SK-N-DZ (cell line): Measurements from ENCODE around the gene CFAP298.

Experiments used
- DNase-seq: peaks from one replicate; pipeline ENCODE4 v3.0.0-alpha.2; 2015; ENCODE audit warnings: low spot score

The CFAP298 gene

DNA sequence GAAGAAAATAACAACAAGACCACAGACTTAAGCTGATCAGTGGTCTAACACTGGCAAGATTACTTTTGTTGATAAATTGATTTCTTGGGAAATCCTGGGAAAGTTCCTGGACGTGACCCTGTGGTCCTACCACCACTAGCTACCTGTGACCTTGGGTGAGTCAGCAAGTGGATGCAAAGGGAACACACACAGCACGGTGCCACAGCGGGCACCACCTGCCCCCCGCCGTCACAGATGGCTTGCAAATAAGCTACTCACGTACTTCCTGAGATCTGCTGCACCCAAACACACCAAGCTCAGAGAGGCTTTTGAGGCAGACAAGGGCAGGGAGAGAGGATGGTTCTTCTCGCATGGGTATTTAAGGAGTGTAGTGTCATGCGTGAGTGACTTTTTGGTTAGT, 12.7 kb downstream of the CFAP298 start:
- DNase-seq, result no peak

- DNase-seq, result no peak
Observed at GRCh38 chr21:32599091-32599490, 13.1 kb downstream of the CFAP298 start.

GRCh38 chr21:32597205-32597604, 15.0 kb downstream of the CFAP298 start:
- DNase-seq, result no peak

GRCh38 chr21:32595431-32595830, 16.7 kb downstream of the CFAP298 start:
- DNase-seq, result no peak

DNA sequence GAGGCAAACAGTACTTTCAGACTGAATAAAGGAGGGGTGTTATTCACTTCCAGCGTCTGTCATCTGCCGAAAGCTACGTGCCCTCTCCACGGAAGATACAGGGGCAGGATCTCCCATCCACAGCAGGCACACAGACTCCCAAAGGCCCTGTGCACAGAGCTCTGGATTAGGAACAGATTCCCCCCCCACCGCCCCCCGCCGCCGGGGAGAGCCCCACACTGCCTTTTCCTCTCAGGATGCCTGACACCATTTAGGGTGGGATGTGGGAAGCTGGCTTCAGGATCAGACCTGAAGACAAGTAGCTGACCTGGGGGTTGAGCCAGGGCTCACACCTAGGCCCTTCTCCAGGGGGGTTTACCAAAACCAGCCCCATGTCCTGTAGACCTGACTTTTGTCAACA, 18.5 kb downstream of the CFAP298 start:
- no peak for DNase-seq

DNA sequence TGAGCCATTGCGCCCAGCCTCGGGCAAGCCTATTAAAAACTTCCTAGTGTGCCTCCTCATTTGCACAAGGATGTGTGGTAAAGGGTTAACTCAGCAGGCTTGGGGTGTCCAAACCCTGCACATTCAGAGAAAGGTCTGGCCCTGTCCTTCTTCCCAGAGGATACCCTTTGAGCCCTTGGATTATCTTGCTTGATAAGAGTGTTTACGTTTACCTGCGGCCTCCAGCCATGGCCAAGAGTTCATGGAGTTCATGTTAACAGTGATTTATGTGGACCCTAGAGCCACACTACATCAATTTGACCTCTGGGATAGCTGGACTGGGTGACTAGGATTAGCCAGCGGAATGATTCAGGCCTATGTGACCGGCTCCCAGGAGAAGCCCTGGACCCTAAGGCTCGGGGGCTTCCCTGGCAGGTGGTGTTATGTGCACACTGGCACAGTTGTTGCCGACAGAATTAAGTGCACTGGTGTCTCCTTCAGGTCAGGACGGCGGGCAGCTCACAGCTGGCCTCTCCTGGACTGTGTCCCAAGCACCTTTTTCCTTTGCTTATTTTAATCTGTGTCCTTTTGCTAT, 19.2 kb downstream of the CFAP298 start:
- no peak for DNase-seq

DNA sequence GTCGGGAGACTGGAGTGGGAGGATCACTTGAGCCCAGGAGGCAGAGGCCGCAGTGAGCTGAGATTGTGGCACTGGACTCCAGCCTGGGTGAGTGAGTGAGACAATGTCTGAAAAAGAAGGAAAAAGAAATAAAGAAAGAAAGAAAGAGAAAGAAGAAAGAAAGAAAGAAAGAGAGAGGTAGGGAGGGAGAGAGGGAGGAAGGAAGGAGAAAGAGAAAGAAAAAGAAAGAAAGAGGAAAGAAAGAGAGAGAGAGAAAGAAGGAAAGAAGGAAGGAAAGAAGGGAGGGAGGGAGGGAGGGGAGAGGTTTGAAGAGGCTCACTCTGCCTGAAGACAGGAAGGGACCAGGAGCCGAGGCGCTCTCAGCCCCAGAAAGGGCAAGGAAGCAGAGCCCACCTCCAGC, 22.0 kb downstream of the CFAP298 start:
- DNase-seq, result no peak

- no peak for DNase-seq
Observed at GRCh38 chr21:32587651-32588050, 24.5 kb downstream of the CFAP298 start.

DNA sequence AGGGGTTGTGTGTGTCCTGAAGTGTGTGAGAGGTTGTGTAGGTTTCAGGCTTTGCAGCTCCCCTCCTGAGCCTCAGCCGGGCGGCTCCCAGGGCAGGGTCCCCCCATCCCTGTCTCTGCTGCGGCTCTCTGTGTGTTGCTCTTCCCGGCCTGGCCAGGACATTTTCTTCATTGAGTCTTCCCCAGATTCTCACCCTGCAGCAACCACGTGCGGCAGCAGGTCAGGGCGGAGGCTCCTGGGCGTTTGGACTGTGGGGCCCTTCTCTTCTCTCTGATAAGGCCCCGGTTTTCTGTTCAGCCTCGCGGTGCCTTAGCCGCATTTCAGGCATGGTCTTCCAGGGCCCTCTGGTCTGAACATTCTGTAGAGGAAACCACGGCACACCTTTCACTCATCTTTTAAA, 25.1 kb downstream of the CFAP298 start:
- DNase-seq, result no peak

DNA sequence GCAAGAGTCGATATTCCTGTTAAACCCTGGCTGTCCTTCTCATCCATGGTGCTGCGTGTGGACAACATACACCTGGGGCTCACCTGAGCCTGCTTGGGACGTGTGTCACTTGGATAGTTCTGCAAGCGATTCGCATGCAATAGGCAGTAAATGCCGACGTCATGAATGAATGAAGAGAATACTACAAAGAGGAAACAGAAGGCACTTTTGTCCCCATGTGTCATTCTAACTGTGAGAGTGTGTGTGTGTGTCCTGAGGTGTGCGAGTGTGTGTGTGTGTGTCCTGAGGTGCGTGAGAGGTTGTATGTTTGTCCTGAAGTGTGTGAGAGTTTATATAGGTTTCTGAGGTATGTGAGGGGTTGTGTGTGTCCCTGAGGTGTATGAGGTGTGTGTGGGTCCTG, 26.2 kb downstream of the CFAP298 start:
- no peak for DNase-seq

GRCh38 chr21:32585042-32585710, 27.0 kb downstream of the CFAP298 start, which contains the start of gene TCP10L:
TSS of gene TCP10L (minus strand) at chr21:32585523. CDS start at chr21:32584304, 1,219 bp downstream.
- no peak for DNase-seq

DNA sequence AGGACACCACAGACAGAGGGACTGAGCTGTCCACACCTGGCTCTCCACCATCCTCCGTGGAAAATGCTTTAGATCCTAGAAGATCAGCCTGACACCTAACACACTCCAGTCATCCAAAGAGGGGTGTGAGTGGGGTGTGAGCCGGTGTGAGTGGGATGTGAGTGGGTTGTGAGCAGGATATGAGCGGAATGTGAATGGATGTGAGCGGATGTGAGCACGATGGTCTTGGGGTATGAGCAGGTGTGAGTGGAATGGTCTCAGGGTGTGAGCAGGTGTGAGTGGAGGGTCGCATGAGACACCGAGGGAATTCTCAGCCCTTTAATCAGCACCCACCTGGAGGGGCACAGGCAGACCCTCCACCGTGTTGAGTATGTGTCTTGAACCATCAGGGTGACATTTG, 27.7 kb downstream of the CFAP298 start:
- no peak for DNase-seq

- no peak for DNase-seq
Observed at GRCh38 chr21:32581732-32582131, 30.4 kb downstream of the CFAP298 start.

DNA sequence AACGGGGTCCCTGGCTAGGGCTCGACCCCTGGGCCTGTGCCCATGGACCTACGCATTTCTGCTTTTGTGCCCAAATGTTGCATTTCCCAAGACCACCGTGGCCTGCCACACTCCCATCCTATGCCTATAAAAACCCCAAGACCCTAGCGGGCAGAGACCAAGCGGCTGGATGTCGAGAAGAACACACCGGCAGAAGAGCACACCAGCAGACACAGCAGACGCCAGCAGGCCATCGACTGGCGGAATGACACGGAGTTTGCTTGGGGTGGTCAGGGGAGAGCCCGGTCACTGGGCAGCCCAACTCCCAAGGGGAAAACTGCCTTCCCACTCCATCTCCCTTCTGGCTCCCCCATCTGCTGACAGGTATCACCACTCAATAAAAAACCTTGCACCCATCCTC, 31.2 kb downstream of the CFAP298 start:
- no peak for DNase-seq

GRCh38 chr21:32578107-32578691, 34.0 kb downstream of the CFAP298 start:
- no peak for DNase-seq

- DNase-seq, result no peak
Observed at GRCh38 chr21:32576011-32576410, 36.2 kb downstream of the CFAP298 start.

DNA sequence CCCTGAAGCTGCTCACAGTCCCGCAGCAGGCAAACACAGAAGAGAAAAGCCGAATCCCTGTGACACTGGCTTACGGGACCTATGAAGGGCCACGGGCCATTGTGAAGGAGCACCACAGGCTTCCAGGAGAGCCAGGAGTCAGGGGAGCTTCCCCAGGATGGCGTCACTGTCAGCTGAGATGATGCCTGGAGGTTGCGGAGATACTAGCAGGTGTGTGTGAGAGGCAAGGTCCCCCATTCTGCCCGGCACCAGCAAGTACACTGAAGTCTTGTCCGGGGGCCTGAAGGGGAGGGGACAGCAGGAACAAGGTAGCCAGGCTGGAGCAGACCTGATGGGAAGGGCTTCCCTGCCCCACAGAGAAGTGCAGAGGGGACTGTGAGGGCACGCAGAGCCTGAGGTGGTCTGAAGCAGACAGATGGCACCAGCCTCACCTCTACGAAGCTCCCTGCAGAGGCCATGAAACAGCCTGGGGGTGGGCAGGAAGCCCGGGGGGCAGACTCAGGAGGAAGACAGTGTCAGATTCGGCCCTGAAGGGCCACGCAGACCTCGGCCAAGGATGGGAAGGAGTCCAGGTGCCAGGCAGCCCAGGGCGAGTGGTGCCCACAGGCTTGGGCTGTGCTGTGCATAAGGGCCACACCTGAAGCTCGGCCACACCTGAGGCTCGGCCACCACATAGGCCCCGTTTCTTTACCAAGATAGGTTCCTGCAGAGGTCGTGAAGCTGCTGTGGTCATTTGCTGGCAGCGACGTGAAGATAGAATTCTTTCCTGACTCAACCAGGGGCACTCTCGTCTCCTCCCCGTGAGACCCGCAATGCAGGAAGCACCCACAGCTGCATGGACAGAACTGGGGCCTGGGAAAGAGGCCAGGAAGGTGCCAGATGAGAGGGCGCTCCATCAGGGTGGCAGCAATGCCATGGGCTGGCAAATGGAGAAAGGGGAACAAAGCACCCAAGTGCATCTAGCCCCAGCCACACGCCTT, 36.9 kb downstream of the CFAP298 start:
- DNase-seq, result no peak

DNA sequence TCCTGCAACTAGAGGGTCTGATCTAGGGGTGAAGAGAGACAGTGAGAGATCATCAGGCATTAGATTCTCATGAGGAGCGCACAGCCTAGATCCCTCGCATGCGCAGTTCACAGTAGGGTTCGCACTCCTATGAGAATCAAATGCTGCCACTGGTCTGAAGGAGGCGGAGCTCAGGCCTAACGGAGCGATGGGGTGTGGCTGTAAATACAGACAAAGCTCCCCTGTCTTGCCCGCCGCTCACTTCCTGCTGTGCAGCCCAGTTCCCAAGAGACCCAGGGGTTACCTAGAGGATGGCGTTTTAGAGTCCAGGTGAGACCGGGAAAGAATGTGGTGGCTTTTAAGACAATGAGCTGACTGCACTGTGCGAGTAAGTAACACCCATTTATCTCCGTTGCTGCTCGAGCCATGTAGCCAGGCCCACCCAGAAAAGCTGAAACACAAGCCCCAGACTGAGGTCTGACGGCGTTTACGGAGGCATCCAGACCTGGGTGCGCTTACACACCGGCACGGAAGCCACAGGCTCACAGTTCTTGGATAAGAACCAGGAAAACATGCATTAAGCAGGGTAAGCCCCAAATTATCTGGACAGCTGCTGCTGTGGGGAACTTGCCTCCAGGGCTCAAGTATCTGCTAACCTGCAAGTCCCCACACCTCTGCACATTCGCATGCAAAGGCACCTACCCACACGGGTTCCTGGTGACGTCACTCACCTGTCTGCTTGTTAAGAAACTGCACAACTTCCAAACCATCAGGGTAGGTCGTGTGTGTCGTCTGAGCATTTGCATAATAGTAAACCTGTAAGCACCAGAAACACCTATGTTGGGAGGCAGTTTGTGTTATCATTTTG, 39.4 kb downstream of the CFAP298 start:
- DNase-seq, result no peak

GRCh38 chr21:32570456-32570855, 41.7 kb downstream of the CFAP298 start:
- no peak for DNase-seq

GRCh38 chr21:32569261-32570230, 42.6 kb downstream of the CFAP298 start:
- peak; percentile 75 for DNase-seq
